HepG2 (cell line): Measurements from ENCODE around the gene CALML4. TPM values are rescaled to one million over a fixed set of nuclear protein-coding genes. Genes with fewer than 3 reads are reported as not detected.

Source experiments
- ATAC-seq: fragments of 200-7000 bp; cut with Tn5 transposase; 3 replicates; pipeline ENCODE4 v1.9.1; 2020; ENCODE audit warnings: mild to moderate bottlenecking, moderate library complexity
- BruUV-seq: library from RNA; stranded (reverse); fragments of 400-500 nt; replicated peaks from 2 replicates; lab custom pipeline; 2021; lab: Mats Ljungman, UMichigan
- CTCF ChIA-PET: fragments of 300-600 bp; formaldehyde crosslinking; extraction: SDS; loops from one replicate; lab custom pipeline; 2021; ENCODE audit warnings: low total read pairs, inconsistent platforms, low intra/inter-chr PET ratio; lab: Yijun Ruan, JAX
- POLR2A ChIA-PET: fragments of 350-600 bp; sonication (Branson Sonifier 250); formaldehyde crosslinking; loops from one replicate; lab custom pipeline; 2020; ENCODE audit warnings: antibody characterized with exemption, inconsistent platforms; lab: Yijun Ruan, JAX
- DNase-seq: peaks from one replicate; pipeline ENCODE4 v3.0.0-alpha.2; 2015; ENCODE audit warnings: low spot score
- FAIRE-seq: peaks from 3 replicates; lab custom pipeline; 2011; peaks lifted over from hg19 to GRCh38; lab: Jason Lieb, UNC
- H2AFZ ChIP-seq: one replicate; pipeline ENCODE4 v1.6.1; 2011; ENCODE audit warnings: low read length, inconsistent platforms
- H3K27ac ChIP-seq: fragments of 300-600 bp; 3 replicates; pipeline ENCODE4 v1.8.0; 2011; ENCODE audit warnings: mixed run types, mild to moderate bottlenecking, mixed read lengths, low read length, inconsistent platforms; ENCODE audit not compliant: insufficient read depth; ENCODE audit errors: extremely low read length
- H3K27me3 ChIP-seq, 2 experiments: fragments of 200-600 bp in 1 of 2; 2 replicates in 1 of 2; 3 replicates in 1 of 2; pipeline versions ENCODE4 v1.6.0 to v1.8.0; 2011; ENCODE audit warnings: low read length in 2 of 2, mild to moderate bottlenecking in 2 of 2, moderate library complexity in 2 of 2, inconsistent platforms in 1 of 2; ENCODE audit not compliant: insufficient read depth in 2 of 2, control insufficient read depth in 1 of 2
- H3K36me3 ChIP-seq, 2 experiments: fragments of 200-600 bp in 1 of 2; replicated peaks in 1 of 2; 2 replicates in 1 of 2; 3 replicates in 1 of 2; pipeline versions ENCODE4 v1.5.1 to v1.8.0; 2011; ENCODE audit warnings: low read length in 2 of 2, inconsistent platforms in 1 of 2; ENCODE audit not compliant: insufficient read depth in 2 of 2, control insufficient read depth in 1 of 2
- H3K4me1 ChIP-seq: 2 replicates; pipeline ENCODE4 v1.5.1; 2012; ENCODE audit warnings: low read length, inconsistent platforms; ENCODE audit not compliant: insufficient read depth
- H3K4me2 ChIP-seq: 2 replicates; pipeline ENCODE4 v1.6.0; 2011; ENCODE audit warnings: low read depth, low read length, inconsistent platforms
- H3K4me3 ChIP-seq, 3 experiments: fragments of 200-600 bp in 1 of 3; sonication (generic), shearing (Covaris generic) in 1 of 3; replicated peaks in 1 of 3; 2 replicates each; pipeline ENCODE4 v1.5.1; 2011 to 2016; ENCODE audit warnings: low read length in 3 of 3, inconsistent platforms in 2 of 3, low read depth in 2 of 3, mild to moderate bottlenecking in 2 of 3, control low read depth in 1 of 3, mixed read lengths in 1 of 3; ENCODE audit not compliant: insufficient read depth in 1 of 3
- H3K79me2 ChIP-seq: one replicate; pipeline ENCODE4 v1.6.1; 2011; ENCODE audit warnings: low read length, inconsistent platforms; ENCODE audit not compliant: insufficient read depth
- H3K9ac ChIP-seq: 2 replicates; pipeline ENCODE4 v1.6.0; 2011; ENCODE audit warnings: mild to moderate bottlenecking, low read depth, low read length, inconsistent platforms; ENCODE audit not compliant: insufficient read depth
- H3K9me3 ChIP-seq: 2 replicates; pipeline ENCODE4 v1.5.1; 2012; ENCODE audit warnings: mild to moderate bottlenecking, low read length
- H4K20me1 ChIP-seq: 2 replicates; pipeline ENCODE4 v1.6.0; 2011; ENCODE audit warnings: inconsistent platforms, mild to moderate bottlenecking, low read length, moderate library complexity; ENCODE audit not compliant: insufficient read depth
- BATF2 ChIP-seq: sonication (generic); formaldehyde crosslinking; IDR thresholded peaks from 2 replicates; pipeline ENCODE4 v1.8.0; 2022; ENCODE audit warnings: mild to moderate bottlenecking, missing genetic modification reagents, moderate library complexity
- FOSL2 ChIP-seq: sonication (generic); formaldehyde crosslinking; IDR thresholded peaks from 2 replicates; pipeline ENCODE4 v1.4.0; 2020; ENCODE audit warnings: missing genetic modification reagents
- HNF4G ChIP-seq, 2 experiments: sonication (generic) in 1 of 2; formaldehyde crosslinking in 1 of 2; IDR thresholded peaks; 2 replicates each; pipeline versions ENCODE4 v1.4.0 to v1.6.1; 2011 to 2020; ENCODE audit warnings: borderline replicate concordance in 2 of 2, low read depth in 2 of 2, mild to moderate bottlenecking in 2 of 2, low read length in 1 of 2, missing genetic modification reagents in 1 of 2, moderate library complexity in 1 of 2
- KDM6A ChIP-seq: IDR thresholded peaks from 2 replicates; pipeline ENCODE4 v1.6.1; 2016; ENCODE audit warnings: low read depth
- POLR2G ChIP-seq: fragments of 200-400 bp; formaldehyde crosslinking; IDR thresholded peaks from 2 replicates; pipeline ENCODE4 v1.6.1; 2018; ENCODE audit warnings: mild to moderate bottlenecking, low read depth, low read length, moderate library complexity
- RBM22 ChIP-seq: fragments of 200-400 bp; formaldehyde crosslinking; optimal IDR thresholded peaks from 2 replicates; pipeline ENCODE3; 2017; ENCODE audit warnings: mild to moderate bottlenecking, low read length, moderate library complexity
- SALL1 ChIP-seq: sonication (generic); formaldehyde crosslinking; IDR thresholded peaks from 2 replicates; pipeline ENCODE4 v1.8.0; 2022; ENCODE audit warnings: mild to moderate bottlenecking, missing genetic modification reagents
- ZBTB33 ChIP-seq: sonication (generic); formaldehyde crosslinking; IDR thresholded peaks from 2 replicates; pipeline ENCODE4 v1.4.0; 2020; ENCODE audit warnings: missing genetic modification reagents
- ZNF354B ChIP-seq: sonication (generic); formaldehyde crosslinking; IDR thresholded peaks from 2 replicates; pipeline ENCODE4 v1.8.0; 2022; ENCODE audit warnings: mild to moderate bottlenecking, missing genetic modification reagents
- WGBS: methylation state at CpG from one replicate; pipeline ENCODE4 v1.1.6; 2017; ENCODE audit warnings: low lambda C conversion rate; 5-methylcytosine and 5-hydroxymethylcytosine counted together
- in situ Hi-C: cut with HindIII; loops from 2 replicates; pipeline ENCODE4 v1.10.0; 2017; ENCODE audit warnings: low pct_unique_long_range_greater_than_20kb; ENCODE audit not compliant: extremely low pct_ligation_motif_present
- intact Hi-C: fragments of 100-400 bp; cut with micrococcal nuclease; formaldehyde crosslinking; loops from one replicate; pipeline ENCODE4 v1.10.0; 2022; ENCODE audit not compliant: unreplicated experiment
- polyA plus RNA-seq, 8 experiments: library from polyadenylated mRNA; depleted of rRNA in 3 of 8; stranded (reverse) in 7 of 8; unstranded in 1 of 8; fragments of >200 nt; fragmentation: Illumina TruSeq in 4 of 8; extraction: Trizol in 4 of 8; gene quantifications; 2 replicates each; pipeline versions ENCODE4 v1.2.1 to v1.2.3, GENCODE V29; 2011 to 2016; ENCODE audit warnings: low read depth in 4 of 8, missing spikeins in 1 of 8, mixed read lengths in 1 of 8; ENCODE audit not compliant: insufficient read depth in 1 of 8
- total RNA-seq, 5 experiments: library from RNA; depleted of rRNA; stranded (reverse); fragments of >200 nt; fragmentation: Illumina TruSeq; extraction: Trizol; gene quantifications; 2 replicates each; pipeline ENCODE4 v1.2.3, GENCODE V29; 2016; ENCODE audit warnings: low read depth in 1 of 5
- TF ChIP-seq, protein P1 (sequence below): sonication (generic); formaldehyde crosslinking; IDR thresholded peaks from 2 replicates; pipeline ENCODE4 v1.4.0; 2020; ENCODE audit warnings: missing genetic modification reagents, low read depth, mild to moderate bottlenecking, borderline replicate concordance
- TF ChIP-seq, protein P2 (sequence below): sonication (generic); formaldehyde crosslinking; IDR thresholded peaks from 2 replicates; pipeline ENCODE4 v1.4.0; 2020; ENCODE audit warnings: missing genetic modification reagents

The CALML4 gene
- total and polyA plus RNA-seq, 2 of the 13 experiments (the other 11 are each of a cell fraction or from before 2014, with no cell fraction given), result 3.6 to 8.7 TPM

GRCh38 chr15:68192117-68192516, 13.0 kb downstream of the CALML4 start (continued):
- 0 out of 2 replicates have a peak, but pooled peaks have one; percentile 26 for TF ChIP-seq HNF4G (IDR thresholded peaks at IDR 0.05; ENCODE audit: borderline replicate concordance, low read depth, low read length)
- no peak for TF ChIP-seq HNF4G (CRISPR knock-in tag; IDR thresholded peaks at IDR 0.05; ENCODE audit: borderline replicate concordance, low read depth)
- TF ChIP-seq POLR2G, result 0 out of 2 replicates have a peak, but pooled peaks have one; percentile 7
- TF ChIP-seq, protein P1, sequence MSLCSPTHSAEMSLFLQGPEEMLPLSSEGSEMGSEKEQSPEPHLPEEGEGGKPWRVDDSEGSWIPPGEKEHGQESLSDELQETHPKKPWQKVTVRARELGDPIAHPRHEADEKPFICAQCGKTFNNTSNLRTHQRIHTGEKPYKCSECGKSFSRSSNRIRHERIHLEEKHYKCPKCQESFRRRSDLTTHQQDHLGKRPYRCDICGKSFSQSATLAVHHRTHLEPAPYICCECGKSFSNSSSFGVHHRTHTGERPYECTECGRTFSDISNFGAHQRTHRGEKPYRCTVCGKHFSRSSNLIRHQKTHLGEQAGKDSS, result no peak
- no peak for TF ChIP-seq BATF2 (CRISPR knock-in tag)
- TF ChIP-seq, protein P2, sequence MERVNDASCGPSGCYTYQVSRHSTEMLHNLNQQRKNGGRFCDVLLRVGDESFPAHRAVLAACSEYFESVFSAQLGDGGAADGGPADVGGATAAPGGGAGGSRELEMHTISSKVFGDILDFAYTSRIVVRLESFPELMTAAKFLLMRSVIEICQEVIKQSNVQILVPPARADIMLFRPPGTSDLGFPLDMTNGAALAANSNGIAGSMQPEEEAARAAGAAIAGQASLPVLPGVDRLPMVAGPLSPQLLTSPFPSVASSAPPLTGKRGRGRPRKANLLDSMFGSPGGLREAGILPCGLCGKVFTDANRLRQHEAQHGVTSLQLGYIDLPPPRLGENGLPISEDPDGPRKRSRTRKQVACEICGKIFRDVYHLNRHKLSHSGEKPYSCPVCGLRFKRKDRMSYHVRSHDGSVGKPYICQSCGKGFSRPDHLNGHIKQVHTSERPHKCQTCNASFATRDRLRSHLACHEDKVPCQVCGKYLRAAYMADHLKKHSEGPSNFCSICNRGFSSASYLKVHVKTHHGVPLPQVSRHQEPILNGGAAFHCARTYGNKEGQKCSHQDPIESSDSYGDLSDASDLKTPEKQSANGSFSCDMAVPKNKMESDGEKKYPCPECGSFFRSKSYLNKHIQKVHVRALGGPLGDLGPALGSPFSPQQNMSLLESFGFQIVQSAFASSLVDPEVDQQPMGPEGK (CRISPR knock-in tag), result no peak
- TF ChIP-seq FOSL2, result no peak
- no peak for TF ChIP-seq ZNF354B (CRISPR knock-in tag)
- TF ChIP-seq KDM6A (CRISPR knock-in tag), result no peak
- TF ChIP-seq SALL1 (CRISPR knock-in tag), result no peak

GRCh38 chr15:68191555-68191954, 13.6 kb downstream of the CALML4 start:
- POLR2A ChIA-PET, result no interaction called here
- Histone ChIP-seq H3K9ac (no peak overlapping the region), H3K27me3 (no peaks in the 10 kb centered on the region), H4K20me1 (no peaks in the 10 kb centered on the region), H2AFZ (no peak overlapping the region), H3K4me3 (no peak overlapping the region), H3K9me3 (no peaks in the 10 kb centered on the region), H3K4me1 (peaks cover 13% of the 10 kb centered on the region)
- in situ Hi-C loops, result no loop called here
- BruUV-seq, result no TSS peak
- no peak for ATAC-seq
- CTCF ChIA-PET, result no interaction called here
- TF ChIP-seq RBM22 (peak; percentile 77), ZBTB33 (CRISPR knock-in tag) (no peak)
- TF ChIP-seq, all 625 proteins: peak for 1
- Histone ChIP-seq H3K79me2 (no peaks in the 10 kb centered on the region), H3K4me2 (no peak overlapping the region), H3K27ac (no peak overlapping the region), H3K36me3 (peaks cover 11 to 22% of the 10 kb centered on the region in 2 experiments; a peak in 3 of 5 replicates)
- FAIRE-seq (no peak), DNase-seq (no peak)
- intact Hi-C loops, result no loop called here
- 80% methylated on average over 3 of the region's 3 CpGs for WGBS
